Ascending aorta (tissue), 2 donors: ENCODE measurements around the gene LRRC32. TPM values are rescaled to one million over a fixed set of nuclear protein-coding genes. Genes with fewer than 3 reads are reported as not detected.
A peak's percentile ranks its signal among the peaks of the same experiment; 100 is the strongest.

Experiments
- DNase-seq, 2 donors: peaks; one replicate each; pipeline ENCODE4 v3.0.0-alpha.2; 2019; ENCODE audit warnings: low spot score in 2 of 2
- H3K27ac ChIP-seq, 2 donors: fragments of 200-600 bp; sonication (generic); one replicate each; pipeline ENCODE4 v1.5.1; 2016 to 2017; ENCODE audit warnings: mild to moderate bottlenecking in 1 of 2
- H3K27me3 ChIP-seq: fragments of 200-600 bp; sonication (generic); one replicate; pipeline ENCODE4 v1.5.1; 2017
- H3K36me3 ChIP-seq, 2 donors: fragments of 200-600 bp; sonication (generic); one replicate each; pipeline ENCODE4 v1.5.1; 2016
- H3K4me1 ChIP-seq, 2 donors: fragments of 200-600 bp; sonication (generic); one replicate each; pipeline ENCODE4 v1.5.1; 2016 to 2017; ENCODE audit warnings: mild to moderate bottlenecking in 1 of 2
- H3K4me3 ChIP-seq, 2 donors: fragments of 200-600 bp; sonication (generic); one replicate each; pipeline ENCODE4 v1.5.1; 2016 to 2017; ENCODE audit warnings: mild to moderate bottlenecking in 1 of 2
- H3K9me3 ChIP-seq, 2 donors: fragments of 200-600 bp; sonication (generic); one replicate each; pipeline ENCODE4 v1.5.1; 2016
- intact Hi-C: fragments of 100-400 bp; cut with DNase I; formaldehyde crosslinking; loops from one replicate; pipeline ENCODE4 v1.15.1; 2023
- total RNA-seq: library from RNA; depleted of rRNA; stranded (reverse); fragments of >200 nt; gene quantifications from one replicate; pipeline ENCODE4 v1.1.0, GENCODE V29; 2016
- TF ChIP-seq, protein P1 (sequence below), 3 experiments: fragments of 200-600 bp in 2 of 3; fragments of 450-650 bp in 1 of 3; sonication (generic) in 2 of 3; IDR thresholded peaks; one replicate each; pipeline ENCODE4 v1.5.1; 2016 to 2019; ENCODE audit warnings: antibody characterized with exemption in 3 of 3, mild to moderate bottlenecking in 1 of 3, moderate library complexity in 1 of 3

Gene LRRC32
- total RNA-seq, 1 donor from 2014 or later, result 280 TPM

DNA sequence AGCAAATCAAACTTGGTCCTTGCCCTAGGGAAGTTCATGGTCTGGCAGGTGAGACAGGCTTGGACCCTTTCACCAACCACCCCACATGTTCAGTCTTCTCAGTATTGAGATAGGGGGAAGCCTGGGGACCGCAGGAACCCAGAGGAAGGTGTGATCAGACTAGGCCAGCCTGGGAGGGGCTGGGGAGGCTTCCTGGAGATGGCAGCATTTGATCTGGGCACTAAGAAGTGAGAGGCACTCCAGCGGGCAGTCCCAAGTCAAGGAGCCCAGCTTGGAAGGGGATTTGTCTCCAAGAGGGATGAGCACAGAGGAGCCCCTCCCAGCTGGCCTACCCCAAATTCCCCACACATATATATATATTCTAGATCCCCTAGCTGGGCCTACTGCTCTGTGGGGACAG, 5.4 kb downstream of the LRRC32 start:
- H3K4me3 ChIP-seq, result no peak overlapping the region
- H3K36me3 ChIP-seq, result peaks cover 21 to 50% of the 10 kb centered on the region in 2 donors
- H3K4me1 ChIP-seq, result peaks cover 6 to 26% of the 10 kb centered on the region in 2 donors
- no peak for DNase-seq
- TF ChIP-seq, protein P1, sequence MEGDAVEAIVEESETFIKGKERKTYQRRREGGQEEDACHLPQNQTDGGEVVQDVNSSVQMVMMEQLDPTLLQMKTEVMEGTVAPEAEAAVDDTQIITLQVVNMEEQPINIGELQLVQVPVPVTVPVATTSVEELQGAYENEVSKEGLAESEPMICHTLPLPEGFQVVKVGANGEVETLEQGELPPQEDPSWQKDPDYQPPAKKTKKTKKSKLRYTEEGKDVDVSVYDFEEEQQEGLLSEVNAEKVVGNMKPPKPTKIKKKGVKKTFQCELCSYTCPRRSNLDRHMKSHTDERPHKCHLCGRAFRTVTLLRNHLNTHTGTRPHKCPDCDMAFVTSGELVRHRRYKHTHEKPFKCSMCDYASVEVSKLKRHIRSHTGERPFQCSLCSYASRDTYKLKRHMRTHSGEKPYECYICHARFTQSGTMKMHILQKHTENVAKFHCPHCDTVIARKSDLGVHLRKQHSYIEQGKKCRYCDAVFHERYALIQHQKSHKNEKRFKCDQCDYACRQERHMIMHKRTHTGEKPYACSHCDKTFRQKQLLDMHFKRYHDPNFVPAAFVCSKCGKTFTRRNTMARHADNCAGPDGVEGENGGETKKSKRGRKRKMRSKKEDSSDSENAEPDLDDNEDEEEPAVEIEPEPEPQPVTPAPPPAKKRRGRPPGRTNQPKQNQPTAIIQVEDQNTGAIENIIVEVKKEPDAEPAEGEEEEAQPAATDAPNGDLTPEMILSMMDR (IDR thresholded peaks at IDR 0.05), result no peak
- no peaks in the 10 kb centered on the region for H3K27me3 ChIP-seq
- no peaks in the 10 kb centered on the region for H3K9me3 ChIP-seq
- peak overlapping the region; percentile 83 to 91 for H3K27ac ChIP-seq
- intact Hi-C loops, result no loop called here

GRCh38 chr11:76664578-76665061, 5.9 kb downstream of the LRRC32 start:
- H3K9me3 ChIP-seq, result no peaks in the 10 kb centered on the region
- peaks cover 5 to 26% of the 10 kb centered on the region in 2 donors for H3K4me1 ChIP-seq
- peaks cover 27 to 55% of the 10 kb centered on the region in 2 donors for H3K36me3 ChIP-seq
- peak overlapping the region; percentile 83 to 91 for H3K27ac ChIP-seq
- TF ChIP-seq, protein P1 (IDR thresholded peaks at IDR 0.05), result no peak
- DNase-seq, result no peak
- H3K27me3 ChIP-seq, result no peaks in the 10 kb centered on the region
- intact Hi-C loops, result no loop called here
- H3K4me3 ChIP-seq, result no peak overlapping the region

- Histone ChIP-seq H3K27me3 (no peaks in the 10 kb centered on the region), H3K4me1 (peaks cover 5 to 27% of the 10 kb centered on the region in 2 donors), H3K27ac (peak overlapping the region; percentile 14 to 91), H3K36me3 (peaks cover 33 to 62% of the 10 kb centered on the region in 2 donors), H3K9me3 (no peaks in the 10 kb centered on the region), H3K4me3 (no peak overlapping the region)
- DNase-seq, result no peak
- TF ChIP-seq, protein P1 (IDR thresholded peaks at IDR 0.05), result no peak
- intact Hi-C loops, result no loop called here
Measured at GRCh38 chr11:76663912-76664440, 6.6 kb downstream of the LRRC32 start.

DNA sequence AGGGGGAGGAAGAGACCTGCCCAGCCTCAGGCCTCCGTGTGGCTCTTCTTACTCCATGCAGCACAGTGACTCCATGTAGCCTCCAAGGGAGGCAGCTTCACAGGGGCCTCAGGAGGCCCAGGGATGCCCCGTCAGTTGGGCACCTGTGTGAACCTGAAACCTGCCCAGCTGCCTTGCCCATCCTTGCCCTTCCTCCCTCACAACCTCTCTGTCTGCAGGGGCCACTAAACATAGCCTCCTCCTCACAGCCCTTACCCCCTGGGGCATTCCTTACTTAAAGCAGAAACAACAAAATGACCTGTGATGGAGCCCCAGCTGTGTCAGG, 7.1 kb downstream of the LRRC32 start:
- H3K4me3 ChIP-seq, result no peak overlapping the region
- TF ChIP-seq, protein P1 (IDR thresholded peaks at IDR 0.05), result no peak
- peak overlapping the region; percentile 10 to 48 for H3K27ac ChIP-seq
- DNase-seq, result no peak
- intact Hi-C loops, result no loop called here
- peaks cover 33 to 67% of the 10 kb centered on the region in 2 donors for H3K36me3 ChIP-seq
- peaks cover 5 to 26% of the 10 kb centered on the region in 2 donors for H3K4me1 ChIP-seq
- H3K9me3 ChIP-seq, result no peaks in the 10 kb centered on the region
- no peaks in the 10 kb centered on the region for H3K27me3 ChIP-seq

DNA sequence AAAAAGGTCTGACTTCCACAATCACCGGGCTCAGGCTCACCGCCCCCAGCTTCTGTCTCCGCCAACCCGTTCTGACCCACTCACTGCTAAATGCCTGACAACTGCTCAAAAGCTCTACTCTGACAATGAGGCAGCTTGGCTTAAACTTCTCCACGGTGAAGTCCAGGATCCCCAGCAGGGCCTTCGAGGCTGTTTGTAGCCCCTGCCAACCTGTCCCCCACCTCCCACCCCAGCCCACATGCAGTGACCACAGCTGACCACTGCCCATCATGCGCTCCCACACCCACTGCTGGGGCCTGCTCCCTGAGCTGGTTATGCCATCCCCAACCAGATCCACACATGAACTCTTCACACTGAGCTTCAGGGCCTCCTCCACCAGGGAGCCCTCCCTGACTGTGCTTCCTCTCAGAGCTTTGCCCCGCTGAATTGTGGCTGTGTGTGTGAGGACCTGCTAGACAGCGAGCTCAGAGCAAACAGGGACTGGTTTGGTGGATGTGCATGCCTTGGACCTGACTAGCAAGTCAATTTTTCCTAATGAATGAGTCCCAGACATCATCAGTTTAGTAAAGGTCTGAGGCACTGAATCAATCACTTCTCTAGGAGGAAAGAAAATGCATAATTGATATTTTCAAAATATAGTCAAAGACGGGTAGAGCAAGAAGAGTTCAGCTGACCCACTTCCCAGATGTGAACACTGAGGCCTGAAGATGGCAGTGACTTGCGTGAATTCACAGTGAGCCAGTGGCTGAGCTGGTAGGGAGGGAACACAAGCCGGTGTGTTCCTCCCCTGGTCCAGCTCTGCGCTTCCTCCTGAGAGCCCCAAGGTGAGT, 7.7 kb downstream of the LRRC32 start:
- no peak for DNase-seq
- intact Hi-C loops, result no loop called here
- no peak overlapping the region for H3K4me3 ChIP-seq
- TF ChIP-seq, protein P1 (IDR thresholded peaks at IDR 0.05), result no peak
- H3K27me3 ChIP-seq, result no peaks in the 10 kb centered on the region
- no peaks in the 10 kb centered on the region for H3K9me3 ChIP-seq
- peak overlapping the region; percentile 39 to 48 for H3K27ac ChIP-seq
- peaks cover 33 to 73% of the 10 kb centered on the region in 2 donors for H3K36me3 ChIP-seq
- peaks cover 5 to 26% of the 10 kb centered on the region in 2 donors for H3K4me1 ChIP-seq
